ENCODE results near the gene RIBC2.

GRCh38 chr22:45426387-45426786 lies 12.9 kb downstream of the RIBC2 start:
- no peak for TF ChIP-seq POLR2AphosphoS5 (IDR thresholded peaks at IDR 0.05)
- TF ChIP-seq, protein P1, sequence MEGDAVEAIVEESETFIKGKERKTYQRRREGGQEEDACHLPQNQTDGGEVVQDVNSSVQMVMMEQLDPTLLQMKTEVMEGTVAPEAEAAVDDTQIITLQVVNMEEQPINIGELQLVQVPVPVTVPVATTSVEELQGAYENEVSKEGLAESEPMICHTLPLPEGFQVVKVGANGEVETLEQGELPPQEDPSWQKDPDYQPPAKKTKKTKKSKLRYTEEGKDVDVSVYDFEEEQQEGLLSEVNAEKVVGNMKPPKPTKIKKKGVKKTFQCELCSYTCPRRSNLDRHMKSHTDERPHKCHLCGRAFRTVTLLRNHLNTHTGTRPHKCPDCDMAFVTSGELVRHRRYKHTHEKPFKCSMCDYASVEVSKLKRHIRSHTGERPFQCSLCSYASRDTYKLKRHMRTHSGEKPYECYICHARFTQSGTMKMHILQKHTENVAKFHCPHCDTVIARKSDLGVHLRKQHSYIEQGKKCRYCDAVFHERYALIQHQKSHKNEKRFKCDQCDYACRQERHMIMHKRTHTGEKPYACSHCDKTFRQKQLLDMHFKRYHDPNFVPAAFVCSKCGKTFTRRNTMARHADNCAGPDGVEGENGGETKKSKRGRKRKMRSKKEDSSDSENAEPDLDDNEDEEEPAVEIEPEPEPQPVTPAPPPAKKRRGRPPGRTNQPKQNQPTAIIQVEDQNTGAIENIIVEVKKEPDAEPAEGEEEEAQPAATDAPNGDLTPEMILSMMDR (IDR thresholded peaks at IDR 0.05): no peak

Measured in gastroesophageal sphincter (tissue), 3 donors.